GM12875 (cell line): ENCODE results near the gene DHX30.
"Not testable (repeated sequence)": the region's sequence is repeated elsewhere in the genome, so short reads cannot be mapped to it uniquely, and the experiment has no call there.

ENCODE experiments used
- H3K4me3 ChIP-seq: one replicate; pipeline ENCODE4 v1.5.1; 2011; ENCODE audit warnings: low read depth, low read length, control low read depth
- CTCF ChIP-seq: IDR thresholded peaks from 2 replicates; pipeline ENCODE4 v1.5.1; 2011; ENCODE audit warnings: low read depth, mild to moderate bottlenecking, control low read depth, inconsistent platforms, low read length, moderate library complexity, borderline replicate concordance; ENCODE audit not compliant: insufficient read depth

Gene DHX30

GRCh38 chr3:47874438-47874837 lies 71.5 kb downstream of the DHX30 start:
- no peak overlapping the region for H3K4me3 ChIP-seq
- TF ChIP-seq CTCF, result no peak

- H3K4me3 ChIP-seq, result no peak overlapping the region
- no peak for TF ChIP-seq CTCF
Measured at GRCh38 chr3:47874913-47875312, 72.0 kb downstream of the DHX30 start.

GRCh38 chr3:47877290-47877689 lies 74.4 kb downstream of the DHX30 start:
- TF ChIP-seq CTCF, result no peak
- no peak overlapping the region for H3K4me3 ChIP-seq

DNA sequence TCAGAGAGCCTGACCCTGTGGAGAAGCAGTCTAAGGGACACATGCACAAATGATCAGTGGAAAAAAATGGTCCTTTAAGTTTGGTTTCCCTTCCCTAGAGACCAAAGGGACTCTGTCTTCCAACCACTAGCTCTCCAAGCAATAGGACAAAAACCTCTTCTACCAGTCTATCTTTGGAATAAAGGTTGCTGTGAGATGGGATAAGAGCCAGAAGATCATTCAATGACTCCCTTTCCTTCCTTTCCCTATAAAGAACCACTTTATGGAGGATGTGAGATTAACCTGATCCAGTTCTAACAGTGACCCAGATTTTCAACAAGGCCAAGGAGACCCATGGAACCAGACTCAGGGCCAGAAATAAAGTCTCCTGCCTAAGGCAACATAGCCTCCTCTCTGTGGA lies 74.8 kb downstream of the DHX30 start:
- no peak for TF ChIP-seq CTCF

DNA sequence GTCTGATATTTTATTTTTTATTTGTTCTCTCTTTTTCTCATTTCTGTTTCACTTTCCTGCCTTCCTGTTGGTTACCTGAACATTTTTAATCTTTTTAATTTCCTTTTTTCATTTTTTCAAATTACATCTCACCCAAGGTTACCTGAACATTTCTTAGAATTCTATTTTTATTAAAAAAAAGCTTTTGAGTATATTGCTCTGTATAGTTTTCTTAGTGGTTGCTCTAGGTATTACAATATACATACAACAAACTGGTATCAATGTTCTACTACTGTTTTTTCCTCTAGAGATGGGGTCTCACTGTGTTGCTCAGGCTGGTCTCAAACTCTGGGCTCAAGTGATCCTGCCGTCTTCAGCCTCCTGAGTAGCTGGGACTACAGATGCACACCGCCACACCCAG lies 79.4 kb downstream of the DHX30 start:
- no peak for TF ChIP-seq CTCF

More for the DNA sequence above, 74.8 kb downstream of the DHX30 start:
- H3K4me3 ChIP-seq, result no peak overlapping the region

DNA sequence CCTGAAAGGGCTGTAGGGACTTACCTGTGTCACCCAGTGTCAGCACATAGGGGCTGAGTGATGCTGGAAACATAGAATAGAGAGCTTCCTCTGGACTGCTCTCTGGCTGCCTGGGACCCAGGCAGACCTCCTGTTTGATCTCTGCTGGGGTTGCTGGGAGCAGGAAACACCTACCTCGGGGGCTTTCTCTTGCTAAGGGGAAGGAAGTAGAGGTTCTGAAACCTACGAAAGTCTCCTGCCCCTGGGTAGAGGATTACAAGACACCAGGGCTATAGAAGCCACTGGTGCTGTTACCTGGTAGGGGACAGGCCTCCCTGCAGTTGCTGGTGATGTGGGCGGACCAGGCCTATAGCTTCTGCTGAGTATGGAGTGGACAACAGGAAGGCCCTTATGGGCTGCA lies 81.7 kb downstream of the DHX30 start:
- TF ChIP-seq CTCF, result no peak
- no peak overlapping the region for H3K4me3 ChIP-seq

More for the DNA sequence above, 79.4 kb downstream of the DHX30 start:
- H3K4me3 ChIP-seq, result no peak overlapping the region

GRCh38 chr3:47885168-47885567 lies 82.2 kb downstream of the DHX30 start:
- no peak overlapping the region for H3K4me3 ChIP-seq
- no peak for TF ChIP-seq CTCF

- not testable (repeated sequence) for H3K4me3 ChIP-seq
Measured at GRCh38 chr3:47887991-47888390, 85.1 kb downstream of the DHX30 start.
